ENCODE results near the gene PLCH1.

GRCh38 chr3:155525324-155525833 lies 219.5 kb downstream of the PLCH1 start:
- no peak for TF ChIP-seq CTCF (IDR thresholded peaks at IDR 0.05)
- TF ChIP-seq POLR2A (IDR thresholded peaks at IDR 0.05) = no peak

Measured in right lobe of liver (tissue), 4 donors.